ENCODE results near the gene SMIM45.

SMIM45 gene

GRCh38 chr22:41982865-41983264 lies 30.9 kb downstream of the SMIM45 start:
- no peaks in the 10 kb centered on the region for H3K9me3 ChIP-seq (ENCODE audit: severe bottlenecking)
- H3K36me3 ChIP-seq: peaks cover 22% of the 10 kb centered on the region
- TF ChIP-seq, protein P1, sequence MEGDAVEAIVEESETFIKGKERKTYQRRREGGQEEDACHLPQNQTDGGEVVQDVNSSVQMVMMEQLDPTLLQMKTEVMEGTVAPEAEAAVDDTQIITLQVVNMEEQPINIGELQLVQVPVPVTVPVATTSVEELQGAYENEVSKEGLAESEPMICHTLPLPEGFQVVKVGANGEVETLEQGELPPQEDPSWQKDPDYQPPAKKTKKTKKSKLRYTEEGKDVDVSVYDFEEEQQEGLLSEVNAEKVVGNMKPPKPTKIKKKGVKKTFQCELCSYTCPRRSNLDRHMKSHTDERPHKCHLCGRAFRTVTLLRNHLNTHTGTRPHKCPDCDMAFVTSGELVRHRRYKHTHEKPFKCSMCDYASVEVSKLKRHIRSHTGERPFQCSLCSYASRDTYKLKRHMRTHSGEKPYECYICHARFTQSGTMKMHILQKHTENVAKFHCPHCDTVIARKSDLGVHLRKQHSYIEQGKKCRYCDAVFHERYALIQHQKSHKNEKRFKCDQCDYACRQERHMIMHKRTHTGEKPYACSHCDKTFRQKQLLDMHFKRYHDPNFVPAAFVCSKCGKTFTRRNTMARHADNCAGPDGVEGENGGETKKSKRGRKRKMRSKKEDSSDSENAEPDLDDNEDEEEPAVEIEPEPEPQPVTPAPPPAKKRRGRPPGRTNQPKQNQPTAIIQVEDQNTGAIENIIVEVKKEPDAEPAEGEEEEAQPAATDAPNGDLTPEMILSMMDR (IDR thresholded peaks at IDR 0.05; ENCODE audit: low read depth, low read length): no peak
- no peak for DNase-seq
- no peaks in the 10 kb centered on the region for H3K27me3 ChIP-seq (ENCODE audit: insufficient read depth, low read depth, severe bottlenecking)
- no peak overlapping the region for H3K27ac ChIP-seq
- H3K4me3 ChIP-seq (ENCODE audit: low read depth, low read length): no peak overlapping the region

DNA sequence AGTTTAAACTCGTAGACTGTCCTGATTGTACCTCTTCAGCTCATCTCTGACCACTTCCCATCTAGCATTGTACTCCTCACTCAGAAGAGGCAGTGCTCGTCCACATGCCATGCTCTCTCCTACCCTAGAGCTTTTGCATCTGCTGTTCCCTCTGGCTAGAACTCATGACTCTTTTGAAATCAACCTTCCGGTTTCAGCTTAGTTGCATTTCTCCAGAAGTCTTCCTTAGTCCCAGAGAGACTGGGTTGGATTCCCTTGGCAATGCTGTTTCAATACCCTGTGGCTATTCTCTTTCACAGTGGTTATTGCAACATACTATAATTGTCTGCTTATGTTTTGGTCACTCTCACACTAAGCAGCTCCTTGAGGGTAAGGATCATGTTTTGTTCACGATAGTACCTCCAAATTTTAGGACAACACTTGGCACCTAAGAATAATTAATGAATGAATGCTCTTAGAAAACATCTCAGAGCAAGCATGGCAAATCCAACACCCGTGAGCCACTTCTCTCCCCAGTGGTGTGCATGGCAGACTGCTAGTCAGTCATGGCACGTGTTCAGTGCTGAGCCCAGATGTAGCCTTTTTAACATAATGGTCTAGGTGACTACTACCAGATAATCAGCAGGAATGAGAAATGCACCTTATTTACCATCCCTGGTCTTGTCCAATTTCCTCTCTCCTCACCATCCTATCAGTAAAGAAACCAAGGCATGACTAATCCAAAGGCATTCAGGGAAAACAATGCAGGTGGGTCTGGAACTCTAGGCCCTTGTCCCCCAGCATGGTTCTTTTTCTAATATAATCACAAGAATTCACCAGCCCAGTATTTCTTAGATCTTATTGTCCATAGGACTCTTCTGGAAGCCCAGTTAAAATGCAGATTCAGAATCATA lies 31.8 kb downstream of the SMIM45 start:
- TF ChIP-seq, protein P1 (IDR thresholded peaks at IDR 0.05; ENCODE audit: low read depth, low read length): no peak
- H3K27ac ChIP-seq: no peak overlapping the region
- H3K36me3 ChIP-seq: peaks cover 29% of the 10 kb centered on the region
- no peak overlapping the region for H3K4me3 ChIP-seq (ENCODE audit: low read depth, low read length)
- DNase-seq: no peak
- no peaks in the 10 kb centered on the region for H3K27me3 ChIP-seq (ENCODE audit: insufficient read depth, low read depth, severe bottlenecking)
- H3K9me3 ChIP-seq (ENCODE audit: severe bottlenecking): no peaks in the 10 kb centered on the region

DNA sequence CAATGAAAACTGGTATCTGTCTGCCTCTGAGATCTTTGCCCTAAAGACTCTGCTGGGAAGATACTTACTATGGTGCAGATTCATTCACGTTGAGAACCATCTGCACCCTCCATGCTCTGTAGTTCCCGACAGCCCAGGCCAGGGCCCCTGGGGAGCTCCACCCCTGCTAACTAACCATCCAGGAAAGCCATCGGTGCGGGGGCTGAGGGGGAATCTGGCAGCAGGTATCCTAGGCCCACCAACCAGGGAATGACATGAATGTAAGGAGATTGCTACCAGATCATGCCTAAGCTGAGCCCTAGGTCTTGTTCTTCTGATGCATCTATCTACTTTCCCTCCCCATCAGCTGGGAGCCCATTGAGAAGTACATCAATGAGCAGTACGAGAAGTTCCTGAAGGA lies 35.3 kb downstream of the SMIM45 start:
- H3K4me3 ChIP-seq (ENCODE audit: low read depth, low read length): no peak overlapping the region
- no peak for DNase-seq
- peaks cover 36% of the 10 kb centered on the region for H3K36me3 ChIP-seq
- no peaks in the 10 kb centered on the region for H3K27me3 ChIP-seq (ENCODE audit: insufficient read depth, low read depth, severe bottlenecking)
- H3K27ac ChIP-seq: no peak overlapping the region
- TF ChIP-seq, protein P1 (IDR thresholded peaks at IDR 0.05; ENCODE audit: low read depth, low read length): no peak
- no peaks in the 10 kb centered on the region for H3K9me3 ChIP-seq (ENCODE audit: severe bottlenecking)

- Histone ChIP-seq H3K27ac (no peak overlapping the region), H3K4me3 (ENCODE audit: low read depth, low read length) (no peak overlapping the region), H3K9me3 (ENCODE audit: severe bottlenecking) (no peaks in the 10 kb centered on the region), H3K36me3 (peaks cover 53% of the 10 kb centered on the region), H3K27me3 (ENCODE audit: insufficient read depth, low read depth, severe bottlenecking) (no peaks in the 10 kb centered on the region)
- TF ChIP-seq, protein P1 (IDR thresholded peaks at IDR 0.05; ENCODE audit: low read depth, low read length): no peak
- no peak for DNase-seq
Measured at GRCh38 chr22:41989246-41989645, 37.3 kb downstream of the SMIM45 start.

DNA sequence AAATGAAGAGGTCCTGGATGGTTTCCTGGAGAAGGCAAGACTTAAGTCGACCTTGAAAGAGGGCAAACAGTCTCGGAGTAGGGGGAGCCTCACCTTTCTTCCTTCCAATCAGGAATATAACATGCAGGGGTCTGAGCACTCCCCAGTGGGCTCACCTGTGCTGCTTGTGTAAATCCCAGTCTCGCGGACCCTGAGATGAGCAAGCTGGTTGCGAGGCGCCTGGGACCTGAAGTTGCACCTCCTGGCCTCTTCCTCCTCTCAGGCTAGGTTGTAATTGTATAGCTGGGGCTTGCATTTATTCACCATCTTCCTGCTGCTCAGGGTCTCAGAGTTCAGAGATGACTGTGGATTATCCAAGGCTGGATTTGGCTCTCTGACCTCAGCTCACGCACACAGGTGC lies 39.2 kb downstream of the SMIM45 start:
- TF ChIP-seq, protein P1 (IDR thresholded peaks at IDR 0.05; ENCODE audit: low read depth, low read length): no peak
- Histone ChIP-seq H3K36me3 (peaks cover 66% of the 10 kb centered on the region), H3K27me3 (ENCODE audit: insufficient read depth, low read depth, severe bottlenecking) (no peaks in the 10 kb centered on the region), H3K4me3 (ENCODE audit: low read depth, low read length) (no peak overlapping the region), H3K9me3 (ENCODE audit: severe bottlenecking) (no peaks in the 10 kb centered on the region), H3K27ac (no peak overlapping the region)
- DNase-seq: no peak
